Mononuclear cell (primary cell): ENCODE results near the gene OR5V1. TPM values are rescaled to one million over a fixed set of nuclear protein-coding genes. Genes with fewer than 3 reads are reported as not detected.
"Not testable (repeated sequence)": the region's sequence is repeated elsewhere in the genome, so short reads cannot be mapped to it uniquely, and the experiment has no call there.

Source experiments
- H3K27me3 ChIP-seq: 2 replicates; pipeline ENCODE4 v1.6.0; 2011; ENCODE audit warnings: low read length, control low read depth; ENCODE audit not compliant: insufficient read depth
- H3K4me1 ChIP-seq: 2 replicates; pipeline ENCODE4 v1.5.1; 2011; ENCODE audit warnings: mild to moderate bottlenecking, low read length, control low read depth; ENCODE audit not compliant: insufficient read depth
- H3K4me3 ChIP-seq: 2 replicates; pipeline ENCODE4 v1.5.1; 2011; ENCODE audit warnings: mild to moderate bottlenecking, low read length, moderate library complexity
- H3K9me3 ChIP-seq: 2 replicates; pipeline ENCODE4 v1.5.1; 2011; ENCODE audit warnings: low read depth, mild to moderate bottlenecking, control low read depth, low read length
- total RNA-seq: library from RNA; depleted of rRNA; stranded (reverse); fragments of >200 nt; gene quantifications from one replicate; pipeline ENCODE4 v1.2.3, GENCODE V29; 2012

The OR5V1 gene
- not detected for total RNA-seq

- Histone ChIP-seq H3K4me1 (no peaks in the 10 kb centered on the region), H3K27me3 (peaks cover 10% of the 10 kb centered on the region), H3K4me3 (no peak within 1 kb of the TSS), H3K9me3 (no peaks in the 10 kb centered on the region)
Observed at GRCh38 chr6:29368765-29369164, at the start of gene OR5V1. OR5V1 (minus strand) TSS chr6:29368865; CDS start chr6:29356195, 12,670 bp downstream.

- Histone ChIP-seq H3K9me3 (no peaks in the 10 kb centered on the region), H3K27me3 (peaks cover 7% of the 10 kb centered on the region), H3K4me1 (no peaks in the 10 kb centered on the region), H3K4me3 (no peak within 1 kb of the TSS)
Observed at GRCh38 chr6:29414588-29414987, 45.9 kb upstream of the OR5V1 start, which contains the start of gene OR12D1. OR12D1 (plus strand) TSS chr6:29414928.

GRCh38 chr6:29403801-29404200 lies 35.1 kb upstream of the OR5V1 start:
- peaks cover 9% of the 10 kb centered on the region for H3K27me3 ChIP-seq
- no peak overlapping the region for H3K4me3 ChIP-seq
- no peaks in the 10 kb centered on the region for H3K4me1 ChIP-seq
- H3K9me3 ChIP-seq = no peaks in the 10 kb centered on the region

- no peak overlapping the region for H3K4me3 ChIP-seq
Observed at GRCh38 chr6:29399525-29399924, 30.9 kb upstream of the OR5V1 start.

GRCh38 chr6:29395331-29395730 lies 26.7 kb upstream of the OR5V1 start, which contains the start of gene OR12D2:
OR12D2 (plus strand) TSS chr6:29395631; CDS start chr6:29396700, 1,069 bp downstream.
- no peaks in the 10 kb centered on the region for H3K4me1 ChIP-seq
- no peak within 1 kb of the TSS for H3K4me3 ChIP-seq
- H3K9me3 ChIP-seq = no peaks in the 10 kb centered on the region
- H3K27me3 ChIP-seq = peaks cover 5% of the 10 kb centered on the region

More at GRCh38 chr6:29399525-29399924, 30.9 kb upstream of the OR5V1 start:
- H3K27me3 ChIP-seq = peaks cover 3% of the 10 kb centered on the region
- no peaks in the 10 kb centered on the region for H3K4me1 ChIP-seq
- H3K9me3 ChIP-seq = no peaks in the 10 kb centered on the region

- H3K4me3 ChIP-seq = no peak overlapping the region
- peaks cover 2% of the 10 kb centered on the region for H3K27me3 ChIP-seq
- no peaks in the 10 kb centered on the region for H3K9me3 ChIP-seq
- H3K4me1 ChIP-seq = no peaks in the 10 kb centered on the region
Observed at GRCh38 chr6:29388533-29388932, 19.9 kb upstream of the OR5V1 start.

- no peaks in the 10 kb centered on the region for H3K9me3 ChIP-seq
- peaks cover 18% of the 10 kb centered on the region for H3K27me3 ChIP-seq
- no peak overlapping the region for H3K4me3 ChIP-seq
- H3K4me1 ChIP-seq = no peaks in the 10 kb centered on the region
Observed at GRCh38 chr6:29376003-29376402, 7.3 kb upstream of the OR5V1 start.

- Histone ChIP-seq H3K27me3 (peaks cover 16% of the 10 kb centered on the region), H3K4me3 (no peak within 1 kb of the TSS), H3K4me1 (no peaks in the 10 kb centered on the region), H3K9me3 (no peaks in the 10 kb centered on the region)
Observed at GRCh38 chr6:29375191-29375590, 6.5 kb upstream of the OR5V1 start, which contains the start of gene OR12D3. OR12D3 (minus strand) TSS chr6:29375291; CDS start chr6:29375287, 4 bp downstream.

GRCh38 chr6:29355603-29356002 lies 13.1 kb downstream of the OR5V1 start:
- Histone ChIP-seq H3K4me1 (no peaks in the 10 kb centered on the region), H3K27me3 (peaks cover 30% of the 10 kb centered on the region), H3K4me3 (no peak overlapping the region), H3K9me3 (no peaks in the 10 kb centered on the region)

GRCh38 chr6:29354980-29355379 lies 13.7 kb downstream of the OR5V1 start:
- peaks cover 30% of the 10 kb centered on the region for H3K27me3 ChIP-seq
- H3K4me3 ChIP-seq = no peak overlapping the region
- no peaks in the 10 kb centered on the region for H3K4me1 ChIP-seq
- H3K9me3 ChIP-seq = no peaks in the 10 kb centered on the region

GRCh38 chr6:29349348-29349747 lies 19.3 kb downstream of the OR5V1 start:
- not testable (repeated sequence) for H3K4me1 ChIP-seq, H3K27me3 ChIP-seq, H3K4me3 ChIP-seq, H3K9me3 ChIP-seq

- H3K27me3 ChIP-seq = no peaks in the 10 kb centered on the region
- no peak overlapping the region for H3K4me3 ChIP-seq
- H3K9me3 ChIP-seq = no peaks in the 10 kb centered on the region
Observed at GRCh38 chr6:29345380-29345779, 23.3 kb downstream of the OR5V1 start.

GRCh38 chr6:29336269-29336668 lies 32.4 kb downstream of the OR5V1 start:
- H3K9me3 ChIP-seq = no peaks in the 10 kb centered on the region
- no peaks in the 10 kb centered on the region for H3K4me1 ChIP-seq
- H3K4me3 ChIP-seq = no peak overlapping the region
- no peaks in the 10 kb centered on the region for H3K27me3 ChIP-seq

More at GRCh38 chr6:29345380-29345779, 23.3 kb downstream of the OR5V1 start:
- H3K4me1 ChIP-seq = no peaks in the 10 kb centered on the region

GRCh38 chr6:29332676-29333075 lies 36.0 kb downstream of the OR5V1 start:
- Histone ChIP-seq H3K4me3 (no peak overlapping the region), H3K27me3 (peaks cover 4% of the 10 kb centered on the region), H3K9me3 (no peaks in the 10 kb centered on the region), H3K4me1 (no peaks in the 10 kb centered on the region)

GRCh38 chr6:29325777-29326176 lies 42.9 kb downstream of the OR5V1 start:
- Histone ChIP-seq H3K27me3 (peaks cover under 1% of the 10 kb centered on the region), H3K9me3 (no peaks in the 10 kb centered on the region), H3K4me1 (no peaks in the 10 kb centered on the region), H3K4me3 (no peak overlapping the region)

GRCh38 chr6:29323332-29323731 lies 45.3 kb downstream of the OR5V1 start:
- H3K9me3 ChIP-seq, H3K4me3 ChIP-seq, H3K4me1 ChIP-seq, H3K27me3 ChIP-seq: not testable (repeated sequence)
